Activated T-helper 1 cell treated with anti-CD3 and anti-CD28 coated beads, Interleukin-2, amount 50 U/mL, for 16 hours (primary cell): Measurements from ENCODE around the gene WTAP.
"Not testable (repeated sequence)": the region's sequence is repeated elsewhere in the genome, so short reads cannot be mapped to it uniquely, and the experiment has no call there.

Experiments used
- DNase-seq, 2 donors: peaks; one replicate each; pipeline ENCODE4 v3.0.0-alpha.2; 2020; ENCODE audit warnings: low read depth in 1 of 2, low spot score in 1 of 2

The WTAP gene

GRCh38 chr6:159727717-159728445, 575 bp downstream of the WTAP start:
- DNase-seq, result peak in 1 of 2 donors; percentile 25

GRCh38 chr6:159728531-159728964, 1.2 kb downstream of the WTAP start:
- no peak for DNase-seq

- no peak for DNase-seq
These were observed 2.5 kb downstream of the WTAP start for GRCh38 chr6:159729598-159730331.

GRCh38 chr6:159730332-159730676, 3.0 kb downstream of the WTAP start:
- DNase-seq, result no peak

- not testable (repeated sequence) for DNase-seq
These were observed 5.2 kb downstream of the WTAP start for GRCh38 chr6:159732550-159732949.

GRCh38 chr6:159733395-159733794, 6.1 kb downstream of the WTAP start:
- DNase-seq, result not testable (repeated sequence)

GRCh38 chr6:159736908-159737307, 9.6 kb downstream of the WTAP start:
- no peak for DNase-seq

GRCh38 chr6:159739341-159739740, 12.0 kb downstream of the WTAP start:
- no peak for DNase-seq

GRCh38 chr6:159742165-159742564, 14.9 kb downstream of the WTAP start:
- DNase-seq, result no peak

GRCh38 chr6:159745081-159745480, 17.8 kb downstream of the WTAP start:
- no peak for DNase-seq

GRCh38 chr6:159746759-159747158, 19.5 kb downstream of the WTAP start:
- DNase-seq, result no peak

- not testable (repeated sequence) for DNase-seq
These were observed 20.8 kb downstream of the WTAP start for GRCh38 chr6:159748127-159748526.

GRCh38 chr6:159751448-159751847, 24.1 kb downstream of the WTAP start:
- no peak for DNase-seq

GRCh38 chr6:159753081-159753872, 26.0 kb downstream of the WTAP start:
- DNase-seq, result no peak

- DNase-seq, result no peak
These were observed 27.1 kb downstream of the WTAP start for GRCh38 chr6:159754401-159754800.

- DNase-seq, result no peak
These were observed 27.9 kb downstream of the WTAP start for GRCh38 chr6:159754959-159755914.

GRCh38 chr6:159756508-159756907, 29.2 kb downstream of the WTAP start:
- DNase-seq, result no peak

GRCh38 chr6:159758031-159759001, 31.0 kb downstream of the WTAP start:
- no peak for DNase-seq

- no peak for DNase-seq
These were observed 32.3 kb downstream of the WTAP start for GRCh38 chr6:159759645-159760044.
